Spleen (tissue), 7 donors: ENCODE data around the gene ADAMTSL3.

Experiments used
- CTCF ChIP-seq, 11 experiments: fragments of 200-600 bp in 7 of 11; fragments of 450-650 bp in 4 of 11; sonication (generic) in 4 of 11; IDR thresholded peaks in 8 of 11; conservative IDR thresholded peaks in 3 of 11; 1 replicate in 7 of 11; 2 replicates in 4 of 11; pipeline versions ENCODE4 v1.4.0 to v1.8.0; 2016 to 2021; ENCODE audit warnings: antibody characterized with exemption in 11 of 11, inconsistent platforms in 4 of 11, mild to moderate bottlenecking in 1 of 11
- POLR2A ChIP-seq, 3 donors: fragments of 450-650 bp; IDR thresholded peaks; one replicate each; pipeline ENCODE4 v1.5.1; 2017; ENCODE audit warnings: antibody characterized with exemption in 3 of 3, mild to moderate bottlenecking in 1 of 3
- POLR2AphosphoS5 ChIP-seq, 3 donors: sonication (generic); formaldehyde crosslinking; IDR thresholded peaks; one replicate each; pipeline ENCODE4 v1.5.1; 2017; ENCODE audit warnings: antibody characterized with exemption in 3 of 3
- donor health status: DM: no; HTN: no; CAD: no; lungs with moderate emphysema.
- donor health status: DM: no; HTN: no; CAD: no.
- donor health status: DM: no; HTN: no; CAD: no.

DNA sequence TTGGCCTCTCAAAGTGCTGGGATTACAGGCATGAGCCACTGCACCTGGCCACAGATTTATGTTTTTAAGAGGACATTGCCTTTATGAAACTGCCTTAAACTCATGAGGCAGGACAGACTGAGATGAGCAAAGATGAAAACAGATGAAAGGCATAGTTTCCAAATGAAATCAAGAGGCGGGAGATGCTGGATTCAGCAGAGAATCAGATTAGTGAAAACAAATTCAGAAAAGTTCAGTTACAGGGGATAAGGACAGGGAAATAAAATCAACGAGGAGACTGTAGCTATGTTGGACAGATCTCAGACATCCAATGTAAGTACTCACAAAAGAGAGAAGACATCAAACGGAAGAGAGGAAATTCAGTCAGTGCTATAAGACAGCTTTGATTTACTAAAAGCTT, 68.1 kb downstream of the ADAMTSL3 start:
- TF ChIP-seq CTCF (IDR thresholded peaks at IDR 0.05 in 8 of 11, conservative IDR thresholded peaks at IDR 0.05 in 3 of 11) (no peak), POLR2A (IDR thresholded peaks at IDR 0.05) (no peak), POLR2AphosphoS5 (IDR thresholded peaks at IDR 0.05) (no peak)
